GM18508 (cell line): ENCODE data around the gene CEP128.

Experiments used
- ATAC-seq: cut with Tn5 transposase; IDR thresholded peaks from one replicate; pipeline ENCODE4 v1.9.1; 2021; ENCODE audit warnings: moderate number of reproducible peaks; ENCODE audit not compliant: insufficient read depth, unreplicated experiment

Gene CEP128

DNA sequence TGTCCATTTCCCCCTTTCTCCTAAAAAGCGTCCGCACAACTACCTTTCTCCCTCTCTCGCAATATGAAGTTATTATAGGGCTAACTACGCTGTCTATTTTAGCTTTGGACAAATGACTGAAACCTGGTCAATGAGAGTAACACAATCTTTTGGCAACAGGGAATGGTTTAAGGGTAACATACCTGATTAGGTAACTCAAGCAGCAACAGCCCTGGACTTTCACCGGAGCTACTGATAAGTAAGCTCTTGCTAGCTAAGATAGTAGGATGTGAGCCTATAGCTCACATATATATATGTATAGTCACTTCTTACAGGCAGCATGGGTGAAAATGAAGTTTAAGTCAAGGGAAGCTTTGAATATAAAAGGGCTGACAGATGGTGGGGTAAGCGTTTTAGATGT lies 313.0 kb downstream of the CEP128 start:
- no peak for ATAC-seq

DNA sequence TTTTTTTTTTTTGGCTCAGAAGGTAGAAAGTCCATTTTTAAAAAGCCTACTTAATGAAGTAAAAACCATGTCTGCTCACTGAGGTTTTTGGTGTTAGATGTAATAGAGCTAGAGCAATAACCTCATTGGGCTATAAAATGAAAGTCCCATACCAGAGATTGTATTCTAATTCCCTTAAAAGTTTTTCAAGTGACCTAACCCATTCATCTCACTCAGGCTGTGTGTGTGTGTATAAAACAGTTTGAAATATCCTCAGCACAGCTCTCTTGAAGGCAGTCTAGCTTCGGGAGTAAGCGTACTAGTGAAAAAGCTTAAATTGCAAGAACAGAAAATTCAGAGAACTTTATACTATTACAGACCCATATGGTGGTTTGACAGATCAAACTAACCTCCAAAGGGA lies 313.8 kb downstream of the CEP128 start:
- no peak for ATAC-seq

DNA sequence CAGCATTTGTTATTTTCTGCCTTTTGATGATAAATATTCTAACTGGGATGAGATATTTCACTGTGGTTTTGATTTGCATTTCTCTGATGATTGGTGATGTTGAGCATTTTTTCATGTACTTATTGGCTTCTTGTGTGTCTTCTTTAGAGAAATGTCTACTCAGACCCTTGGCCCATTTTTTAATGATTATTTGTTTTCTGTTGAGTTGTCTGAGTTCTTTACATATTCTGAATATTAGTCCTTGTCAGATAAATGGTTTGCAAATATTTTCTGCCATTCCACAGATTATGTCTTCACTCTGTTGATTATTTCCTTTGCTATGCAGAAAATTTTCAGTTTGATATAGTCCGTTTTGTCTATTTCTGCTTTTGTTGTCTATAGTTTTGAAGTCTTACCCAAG lies 317.0 kb downstream of the CEP128 start:
- no peak for ATAC-seq

DNA sequence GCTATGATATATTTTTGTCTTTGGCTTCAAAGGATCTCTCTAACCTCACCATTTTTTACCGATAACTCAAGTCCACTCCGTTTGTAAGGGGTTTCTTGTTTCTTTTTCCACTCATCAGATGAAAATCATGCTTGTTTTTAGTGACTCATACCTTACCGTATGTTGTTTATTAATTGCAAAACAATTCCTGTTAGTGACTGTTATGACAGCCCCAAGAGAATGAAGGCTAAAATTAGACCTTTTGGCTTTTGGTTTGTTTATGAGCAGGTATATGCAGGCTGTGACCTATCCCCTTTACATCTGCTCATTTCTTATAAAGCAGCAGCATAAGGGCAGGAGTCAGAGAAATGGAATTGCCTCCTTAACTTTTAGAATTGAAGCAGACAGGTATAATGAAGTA lies 319.8 kb downstream of the CEP128 start:
- peak; percentile 78 for ATAC-seq

DNA sequence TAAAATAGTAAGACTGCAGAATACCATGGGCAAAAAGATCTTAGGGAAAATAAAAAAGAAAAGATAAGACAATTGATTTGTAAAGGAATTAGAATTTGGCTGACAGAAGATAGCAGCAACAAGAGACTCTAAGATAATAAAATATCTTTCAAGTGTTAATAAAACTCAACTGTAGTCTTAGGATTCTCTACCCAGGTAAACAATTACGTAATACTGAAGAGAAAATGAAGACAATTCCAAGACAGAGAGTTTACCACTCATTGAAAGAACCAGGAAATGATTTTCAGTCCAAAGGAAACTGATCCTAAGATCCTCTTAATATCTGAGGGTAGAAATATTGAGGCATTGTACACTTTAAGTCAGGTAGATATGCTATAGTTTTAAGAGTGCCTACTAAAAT lies 321.1 kb downstream of the CEP128 start:
- ATAC-seq: no peak

DNA sequence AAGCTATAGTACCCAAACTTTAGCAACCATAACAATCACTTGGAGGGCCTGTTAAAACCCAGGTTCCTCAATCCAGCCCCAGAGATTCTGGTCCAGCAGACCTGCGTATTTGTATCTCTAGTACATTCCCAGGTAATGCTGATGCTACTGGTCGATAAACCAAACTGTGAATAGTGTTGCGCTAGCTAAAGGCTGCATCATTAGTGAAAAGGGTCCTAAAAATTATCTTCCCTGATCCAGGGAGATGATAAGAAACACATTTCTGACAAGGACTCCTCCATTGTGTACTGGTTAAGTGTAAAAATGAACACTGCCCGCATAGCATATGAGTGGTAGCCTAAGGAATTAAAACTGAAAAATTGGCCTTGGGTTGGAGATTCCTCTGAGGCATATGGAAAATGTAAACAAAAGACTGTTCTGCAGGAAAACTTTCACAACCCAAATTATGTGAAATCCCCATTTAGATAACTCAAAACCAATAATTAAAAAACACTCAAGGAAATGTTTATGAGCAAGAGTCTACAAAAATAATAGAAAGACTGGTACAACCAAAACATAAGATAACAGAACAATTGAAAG lies 322.7 kb downstream of the CEP128 start:
- no peak for ATAC-seq

DNA sequence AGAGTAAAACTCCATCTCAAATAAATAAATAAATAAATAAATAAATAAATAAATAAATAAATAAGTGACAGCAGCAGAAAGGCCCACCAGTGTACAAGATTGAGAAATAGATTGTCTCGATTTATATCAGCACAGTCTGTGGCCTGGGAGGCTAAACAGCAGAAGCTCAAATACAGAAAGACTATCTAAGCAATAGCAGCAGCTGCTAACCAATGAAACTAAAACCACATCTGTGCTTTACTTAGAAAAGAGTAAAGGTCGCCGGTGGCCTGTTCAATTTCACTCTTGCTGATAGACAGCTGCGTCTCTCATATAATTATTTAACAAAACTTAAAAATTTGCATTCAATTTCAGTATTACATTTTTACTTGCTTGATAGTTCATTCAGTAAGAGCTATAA lies 325.7 kb downstream of the CEP128 start:
- peak; percentile 95 for ATAC-seq

DNA sequence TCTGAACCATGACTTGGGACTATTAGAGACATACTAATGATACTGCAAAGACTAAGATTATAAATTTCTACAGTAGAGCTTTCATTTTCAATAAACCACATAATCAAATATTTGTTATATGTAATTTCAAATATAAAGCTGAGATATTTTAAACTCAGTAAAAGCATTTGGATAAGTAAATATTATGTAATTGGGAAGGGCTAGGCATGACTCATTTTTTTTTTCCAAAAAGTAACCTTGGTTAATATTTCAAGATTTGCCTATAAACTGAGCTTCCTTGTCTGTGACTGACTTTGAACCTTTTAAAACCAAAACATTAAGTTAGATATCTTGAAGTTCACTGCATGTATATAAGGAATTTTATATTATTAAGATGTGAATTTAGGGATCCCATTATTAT lies 332.5 kb downstream of the CEP128 start:
- ATAC-seq: no peak

DNA sequence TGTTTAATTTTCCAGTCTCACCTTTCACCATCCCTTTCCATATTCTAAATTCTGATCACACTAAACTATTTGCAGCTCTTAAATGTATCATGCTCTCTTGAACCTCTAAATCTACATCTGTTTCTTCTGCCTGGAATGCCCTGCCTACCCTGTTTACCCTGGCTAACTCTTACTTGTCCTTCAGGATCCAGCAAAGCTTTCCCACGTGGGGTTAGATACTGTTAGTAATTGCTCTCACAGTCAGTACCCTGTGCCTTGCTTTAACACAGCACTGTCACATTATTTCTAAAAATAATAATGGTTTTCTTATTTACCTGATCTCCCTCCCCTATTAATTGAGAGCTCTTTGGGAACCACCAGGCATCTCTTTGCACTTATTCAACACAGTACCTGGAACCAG lies 333.0 kb downstream of the CEP128 start:
- no peak for ATAC-seq

DNA sequence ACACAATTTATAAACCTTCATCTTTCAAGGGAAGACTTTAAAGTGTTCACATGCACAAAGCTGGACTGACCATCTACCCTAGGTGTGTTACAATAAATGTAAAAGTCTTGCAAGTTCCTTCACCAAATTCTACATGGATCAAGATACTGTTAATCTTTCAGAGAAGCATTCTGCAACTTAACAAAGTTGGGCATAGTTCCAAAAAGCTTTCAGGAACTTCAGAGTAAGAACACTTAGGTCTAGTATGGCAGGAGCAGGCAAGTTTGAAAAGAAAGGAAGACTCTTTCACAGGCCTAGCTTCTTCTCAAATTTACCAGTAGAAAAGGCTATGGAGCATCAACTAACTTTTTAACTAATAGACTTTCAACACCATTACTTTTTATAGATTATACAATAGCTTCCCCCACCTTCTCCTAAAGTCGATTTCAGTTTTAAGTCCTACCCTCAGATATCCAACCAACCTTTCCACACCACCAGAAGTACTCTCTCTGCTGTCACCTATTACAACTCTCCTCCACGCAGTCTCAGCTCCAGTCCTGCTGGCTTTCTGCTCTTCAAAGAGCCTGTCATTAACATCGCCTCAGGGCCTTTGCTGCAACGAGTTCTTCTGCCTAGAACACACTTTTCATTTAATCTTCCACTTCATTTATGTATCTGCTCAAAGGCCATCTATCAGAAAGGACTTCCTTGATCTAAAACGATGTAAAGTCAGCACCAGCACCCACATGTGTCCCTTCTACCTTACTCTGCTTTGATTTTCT lies 333.9 kb downstream of the CEP128 start:
- ATAC-seq: no peak

DNA sequence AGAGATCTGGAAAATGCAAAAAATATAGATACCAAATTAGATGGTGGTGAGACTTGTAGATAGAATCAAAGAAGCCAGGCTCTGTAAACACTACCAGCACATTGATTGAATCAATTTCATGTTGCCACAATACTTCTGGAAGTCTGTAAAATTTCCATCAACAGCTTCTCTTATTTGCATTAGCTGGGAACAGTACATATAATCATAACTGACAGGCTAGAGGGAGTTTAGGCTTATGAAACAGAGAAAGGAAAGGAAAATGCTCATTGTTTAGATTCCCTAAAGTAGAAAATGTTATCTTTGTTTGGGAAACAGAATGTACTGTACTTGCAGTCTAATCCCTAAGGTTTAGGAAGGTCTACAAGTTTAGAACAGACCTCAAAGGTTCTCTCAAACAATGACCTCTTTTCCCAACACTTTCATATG lies 335.2 kb downstream of the CEP128 start:
- ATAC-seq: no peak

DNA sequence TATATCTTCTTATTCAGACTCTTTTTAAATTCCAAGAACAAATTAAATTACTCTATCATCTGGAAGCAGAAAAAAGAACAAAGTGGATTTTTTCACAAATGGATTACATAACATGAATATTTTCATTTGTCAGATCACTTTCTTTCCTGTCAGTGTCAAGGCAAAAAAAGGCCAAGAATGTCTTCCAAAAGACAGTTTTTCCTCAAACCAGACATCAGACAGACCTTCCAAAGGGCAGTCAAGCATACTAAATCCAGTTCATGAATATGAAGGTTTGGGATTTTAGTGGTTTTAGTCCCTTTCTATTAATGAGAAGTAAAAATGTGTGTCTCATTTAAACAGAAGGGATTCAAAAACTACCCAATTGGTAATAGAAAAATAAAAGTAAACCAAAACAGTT lies 336.0 kb downstream of the CEP128 start:
- no peak for ATAC-seq

DNA sequence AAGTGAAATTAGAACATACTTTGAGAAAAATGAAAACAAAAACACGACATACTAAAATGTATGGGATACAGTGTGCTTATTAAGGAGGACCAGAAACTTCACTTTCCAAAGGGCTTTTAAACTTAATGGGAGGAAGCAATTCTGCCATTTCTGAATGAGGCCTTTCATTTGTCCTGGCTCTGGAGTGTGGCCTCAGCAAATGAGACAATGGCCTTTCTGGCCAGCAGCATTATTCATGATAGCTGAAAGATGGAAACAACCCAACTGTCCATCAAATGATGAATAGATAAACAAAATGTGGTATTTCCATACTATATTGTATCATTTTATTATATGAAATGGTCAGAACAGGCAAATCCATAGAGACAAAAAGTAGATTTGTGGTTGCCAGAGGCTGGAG lies 338.6 kb downstream of the CEP128 start:
- ATAC-seq: no peak

DNA sequence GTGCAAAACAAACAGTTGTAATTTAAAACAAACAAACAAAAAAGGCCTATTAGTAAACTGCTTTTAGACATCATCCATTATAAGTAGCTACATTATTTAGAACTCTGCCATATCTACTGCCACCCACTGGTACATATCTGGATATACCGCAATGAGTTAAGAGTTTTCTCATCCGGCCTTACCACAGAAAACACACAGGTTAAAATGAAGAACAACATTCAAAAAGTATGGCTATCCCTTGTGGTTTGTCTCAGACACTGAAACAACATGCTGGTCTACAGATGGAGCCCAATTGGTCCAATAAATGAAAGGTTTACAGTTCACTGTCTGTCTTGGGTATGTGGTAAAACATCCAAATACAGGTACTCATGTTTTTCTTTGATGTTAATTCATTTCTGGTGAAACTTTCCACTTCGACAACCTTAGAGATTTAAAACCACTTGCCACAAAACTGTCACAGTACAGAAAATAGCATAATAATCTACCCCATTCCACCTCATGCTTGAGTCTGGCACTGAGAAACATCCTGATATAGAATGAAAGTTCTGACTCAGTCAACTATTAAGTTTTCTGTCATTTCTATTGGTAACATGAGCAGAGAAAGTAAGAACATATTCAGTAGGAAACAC lies 354.3 kb downstream of the CEP128 start:
- ATAC-seq: peak; percentile 94

DNA sequence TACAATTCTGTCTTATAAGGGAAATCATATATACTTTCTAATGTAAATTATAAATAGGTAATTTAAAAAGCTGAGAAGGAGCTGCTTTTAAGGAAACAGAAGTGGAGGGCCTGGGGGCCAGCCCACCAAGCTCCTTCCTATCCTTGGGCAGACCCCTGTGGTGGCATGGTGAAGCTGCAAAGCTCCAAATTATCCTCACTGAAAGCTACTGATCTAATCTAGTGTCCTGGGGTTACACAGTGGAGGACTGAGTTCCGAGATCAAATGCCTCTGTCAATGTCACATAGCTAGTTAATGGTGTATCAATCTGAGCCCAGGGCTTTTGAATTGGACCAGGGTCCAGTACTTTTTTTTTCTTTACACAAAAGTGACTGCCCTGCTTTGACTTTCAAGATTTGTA lies 355.4 kb downstream of the CEP128 start:
- no peak for ATAC-seq

DNA sequence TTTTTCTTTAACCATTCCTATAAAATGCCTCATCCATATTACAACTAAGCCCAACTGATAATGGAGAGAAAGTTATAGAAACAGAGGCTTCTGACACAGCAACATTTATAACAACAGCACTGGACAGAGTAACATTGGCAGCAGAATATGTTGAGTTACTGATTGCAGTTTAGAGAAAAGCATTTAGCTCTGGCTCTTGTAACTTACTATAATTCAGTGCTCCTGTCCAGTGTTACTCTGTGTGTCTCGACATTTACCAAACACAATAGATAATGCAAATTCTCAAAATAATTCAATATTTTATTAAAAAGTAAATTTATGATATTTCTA lies 356.1 kb downstream of the CEP128 start:
- no peak for ATAC-seq

DNA sequence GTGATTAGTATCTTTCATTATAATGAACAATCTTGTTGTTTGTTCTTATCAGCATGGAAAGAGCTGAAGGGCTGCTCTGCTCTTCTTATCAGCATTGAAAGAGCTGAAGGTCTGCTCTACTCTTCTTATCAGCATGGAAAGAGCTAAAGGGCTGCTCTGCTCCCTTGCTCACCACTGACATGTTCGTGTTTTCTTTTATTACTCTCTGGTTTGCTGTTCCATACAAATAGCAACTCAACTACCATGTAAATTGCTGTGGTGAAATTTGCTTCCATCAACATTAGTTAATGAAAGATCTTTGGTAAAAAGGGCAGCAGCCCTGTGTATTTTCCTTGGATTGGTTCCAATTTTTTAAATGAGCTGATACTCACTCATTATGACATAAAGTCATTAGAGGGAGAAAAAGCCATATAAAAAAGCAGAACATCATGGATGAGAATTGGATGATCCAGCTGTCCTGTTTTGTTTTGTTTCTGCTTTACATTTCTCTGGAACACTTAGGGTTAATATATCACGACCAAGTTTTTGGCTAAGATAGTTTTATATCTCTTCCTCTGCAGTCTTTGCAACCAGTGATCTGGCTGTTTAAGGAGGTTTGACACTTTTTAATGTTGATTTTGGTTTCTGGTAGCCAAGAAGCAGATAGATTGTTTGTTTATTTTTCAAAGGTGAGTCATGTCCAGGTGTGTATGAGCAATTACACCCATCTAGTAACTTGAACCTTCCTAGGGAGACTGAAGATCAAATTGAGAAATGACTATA lies 356.6 kb downstream of the CEP128 start:
- ATAC-seq: no peak

DNA sequence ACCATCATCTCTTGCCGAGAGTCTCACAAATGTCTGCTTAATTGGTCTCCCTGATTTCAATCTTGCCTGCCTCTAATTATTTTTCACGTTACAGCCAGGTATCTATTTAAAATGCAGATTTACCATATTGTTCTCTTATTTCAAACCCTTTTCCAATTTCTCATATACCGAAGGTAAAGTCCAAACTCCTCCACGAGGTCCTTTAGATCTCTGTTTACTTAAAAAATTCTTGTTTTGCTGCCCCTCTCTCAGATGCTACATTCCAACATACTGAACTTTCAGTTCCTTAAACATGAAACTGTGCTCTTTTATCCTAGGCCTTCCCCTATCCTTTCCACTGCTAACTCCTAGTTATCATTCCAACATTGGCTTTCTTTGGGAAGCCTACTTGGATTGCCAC lies 363.9 kb downstream of the CEP128 start:
- ATAC-seq: no peak

DNA sequence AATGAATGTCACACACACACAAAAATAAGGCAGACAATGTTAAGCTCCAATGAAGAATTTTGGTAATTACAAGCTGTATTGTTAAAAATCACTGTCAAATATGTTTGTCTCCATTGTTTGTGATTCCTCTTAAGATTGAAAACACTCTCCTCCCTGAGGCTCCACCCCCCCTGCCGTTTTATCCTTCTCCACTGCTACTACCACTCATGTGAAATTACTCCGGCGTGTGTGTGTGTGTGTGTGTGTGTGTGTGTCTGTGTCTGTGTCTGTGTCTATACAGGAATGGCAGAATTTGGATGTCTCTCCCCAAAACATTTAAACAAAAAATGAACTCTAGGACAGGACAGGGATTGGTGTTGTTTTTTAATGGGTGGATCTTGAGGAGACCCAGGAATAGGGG lies 365.1 kb downstream of the CEP128 start:
- ATAC-seq: no peak

DNA sequence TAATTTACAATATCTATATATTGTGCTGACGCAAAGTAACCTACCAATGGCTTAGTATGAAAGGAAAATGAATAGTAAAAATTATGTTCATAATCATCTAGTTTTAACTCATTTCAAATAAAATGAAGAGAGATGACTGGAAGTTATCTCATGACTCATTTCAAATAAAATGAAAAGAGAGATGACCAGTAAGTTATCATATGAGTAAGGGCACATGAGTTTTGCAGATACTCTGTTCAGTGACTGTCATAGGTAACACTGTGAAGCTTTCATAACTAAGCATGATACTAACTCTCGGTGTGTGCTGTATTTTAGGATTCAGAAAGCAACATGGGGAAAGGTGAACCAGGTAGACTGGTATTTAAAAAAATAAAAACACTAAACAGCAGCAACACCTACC lies 365.8 kb downstream of the CEP128 start:
- ATAC-seq: no peak

DNA sequence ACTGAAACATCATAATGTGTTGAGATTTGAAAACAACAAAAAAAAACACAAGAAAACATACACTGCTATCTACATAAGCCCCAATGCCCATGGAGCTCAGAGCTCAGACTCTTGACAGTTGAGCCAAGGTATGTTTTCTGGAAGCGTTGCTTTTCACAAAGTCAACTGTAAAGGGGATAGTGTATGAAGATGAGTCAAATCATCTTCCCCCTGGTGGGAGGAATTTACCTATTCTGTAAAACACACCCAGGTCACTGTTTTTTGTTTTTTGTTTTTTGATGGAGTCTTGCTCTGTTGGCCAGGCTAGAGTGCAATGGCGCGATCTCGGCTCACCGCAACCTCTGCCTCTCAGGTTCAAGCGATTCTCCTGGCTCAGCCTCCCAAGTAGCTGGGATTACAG lies 368.9 kb downstream of the CEP128 start:
- no peak for ATAC-seq
